ENCODE results near the gene GCDH.

DNA sequence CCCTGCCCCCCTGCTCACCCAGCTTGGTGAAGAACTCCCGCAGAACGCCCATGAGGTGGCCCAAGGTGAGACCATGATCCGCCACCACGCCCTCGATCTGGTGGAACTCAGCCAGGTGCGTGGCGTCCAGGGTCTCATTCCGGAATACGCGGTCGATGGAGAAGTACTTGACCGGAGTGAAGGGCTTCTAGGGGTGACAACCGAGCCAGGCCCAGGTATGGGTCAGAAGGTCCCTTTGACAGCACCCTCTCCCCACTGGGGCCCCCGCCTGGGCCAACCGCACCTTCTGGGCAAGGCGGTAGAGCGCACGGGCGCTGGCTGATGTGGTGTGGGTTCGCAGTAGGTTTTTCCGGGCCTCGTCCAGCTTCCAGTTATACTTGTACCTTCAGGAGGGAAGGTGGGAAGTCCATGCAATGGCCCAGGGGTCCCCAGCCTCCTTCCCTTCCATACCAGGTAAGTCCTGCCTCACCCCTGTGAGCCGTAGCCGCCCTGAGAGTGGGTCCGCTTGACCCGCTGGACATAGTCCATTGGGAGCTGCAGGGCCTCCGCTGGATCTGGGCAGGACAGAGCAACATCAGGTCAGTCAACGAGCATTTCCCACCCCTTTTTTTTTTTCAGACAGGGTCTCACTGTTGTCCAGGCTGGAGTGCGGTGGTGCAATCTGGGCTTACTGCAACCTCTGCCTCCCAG lies 33.8 kb downstream of the GCDH start:
- TF ChIP-seq, protein P1, sequence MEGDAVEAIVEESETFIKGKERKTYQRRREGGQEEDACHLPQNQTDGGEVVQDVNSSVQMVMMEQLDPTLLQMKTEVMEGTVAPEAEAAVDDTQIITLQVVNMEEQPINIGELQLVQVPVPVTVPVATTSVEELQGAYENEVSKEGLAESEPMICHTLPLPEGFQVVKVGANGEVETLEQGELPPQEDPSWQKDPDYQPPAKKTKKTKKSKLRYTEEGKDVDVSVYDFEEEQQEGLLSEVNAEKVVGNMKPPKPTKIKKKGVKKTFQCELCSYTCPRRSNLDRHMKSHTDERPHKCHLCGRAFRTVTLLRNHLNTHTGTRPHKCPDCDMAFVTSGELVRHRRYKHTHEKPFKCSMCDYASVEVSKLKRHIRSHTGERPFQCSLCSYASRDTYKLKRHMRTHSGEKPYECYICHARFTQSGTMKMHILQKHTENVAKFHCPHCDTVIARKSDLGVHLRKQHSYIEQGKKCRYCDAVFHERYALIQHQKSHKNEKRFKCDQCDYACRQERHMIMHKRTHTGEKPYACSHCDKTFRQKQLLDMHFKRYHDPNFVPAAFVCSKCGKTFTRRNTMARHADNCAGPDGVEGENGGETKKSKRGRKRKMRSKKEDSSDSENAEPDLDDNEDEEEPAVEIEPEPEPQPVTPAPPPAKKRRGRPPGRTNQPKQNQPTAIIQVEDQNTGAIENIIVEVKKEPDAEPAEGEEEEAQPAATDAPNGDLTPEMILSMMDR (IDR thresholded peaks at IDR 0.05), result no peak
- no peak for TF ChIP-seq POLR2AphosphoS5 (IDR thresholded peaks at IDR 0.05)
- no peak for TF ChIP-seq EP300 (IDR thresholded peaks at IDR 0.05)
